Hepatic stellate cell (primary cell): ENCODE measurements around the gene ATP9B.

Experiments
- DNase-seq: peaks from one replicate; pipeline ENCODE4 v3.0.0; 2011; ENCODE audit warnings: low spot score

The ATP9B gene, protein sequence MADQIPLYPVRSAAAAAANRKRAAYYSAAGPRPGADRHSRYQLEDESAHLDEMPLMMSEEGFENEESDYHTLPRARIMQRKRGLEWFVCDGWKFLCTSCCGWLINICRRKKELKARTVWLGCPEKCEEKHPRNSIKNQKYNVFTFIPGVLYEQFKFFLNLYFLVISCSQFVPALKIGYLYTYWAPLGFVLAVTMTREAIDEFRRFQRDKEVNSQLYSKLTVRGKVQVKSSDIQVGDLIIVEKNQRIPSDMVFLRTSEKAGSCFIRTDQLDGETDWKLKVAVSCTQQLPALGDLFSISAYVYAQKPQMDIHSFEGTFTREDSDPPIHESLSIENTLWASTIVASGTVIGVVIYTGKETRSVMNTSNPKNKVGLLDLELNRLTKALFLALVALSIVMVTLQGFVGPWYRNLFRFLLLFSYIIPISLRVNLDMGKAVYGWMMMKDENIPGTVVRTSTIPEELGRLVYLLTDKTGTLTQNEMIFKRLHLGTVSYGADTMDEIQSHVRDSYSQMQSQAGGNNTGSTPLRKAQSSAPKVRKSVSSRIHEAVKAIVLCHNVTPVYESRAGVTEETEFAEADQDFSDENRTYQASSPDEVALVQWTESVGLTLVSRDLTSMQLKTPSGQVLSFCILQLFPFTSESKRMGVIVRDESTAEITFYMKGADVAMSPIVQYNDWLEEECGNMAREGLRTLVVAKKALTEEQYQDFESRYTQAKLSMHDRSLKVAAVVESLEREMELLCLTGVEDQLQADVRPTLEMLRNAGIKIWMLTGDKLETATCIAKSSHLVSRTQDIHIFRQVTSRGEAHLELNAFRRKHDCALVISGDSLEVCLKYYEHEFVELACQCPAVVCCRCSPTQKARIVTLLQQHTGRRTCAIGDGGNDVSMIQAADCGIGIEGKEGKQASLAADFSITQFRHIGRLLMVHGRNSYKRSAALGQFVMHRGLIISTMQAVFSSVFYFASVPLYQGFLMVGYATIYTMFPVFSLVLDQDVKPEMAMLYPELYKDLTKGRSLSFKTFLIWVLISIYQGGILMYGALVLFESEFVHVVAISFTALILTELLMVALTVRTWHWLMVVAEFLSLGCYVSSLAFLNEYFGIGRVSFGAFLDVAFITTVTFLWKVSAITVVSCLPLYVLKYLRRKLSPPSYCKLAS

DNA sequence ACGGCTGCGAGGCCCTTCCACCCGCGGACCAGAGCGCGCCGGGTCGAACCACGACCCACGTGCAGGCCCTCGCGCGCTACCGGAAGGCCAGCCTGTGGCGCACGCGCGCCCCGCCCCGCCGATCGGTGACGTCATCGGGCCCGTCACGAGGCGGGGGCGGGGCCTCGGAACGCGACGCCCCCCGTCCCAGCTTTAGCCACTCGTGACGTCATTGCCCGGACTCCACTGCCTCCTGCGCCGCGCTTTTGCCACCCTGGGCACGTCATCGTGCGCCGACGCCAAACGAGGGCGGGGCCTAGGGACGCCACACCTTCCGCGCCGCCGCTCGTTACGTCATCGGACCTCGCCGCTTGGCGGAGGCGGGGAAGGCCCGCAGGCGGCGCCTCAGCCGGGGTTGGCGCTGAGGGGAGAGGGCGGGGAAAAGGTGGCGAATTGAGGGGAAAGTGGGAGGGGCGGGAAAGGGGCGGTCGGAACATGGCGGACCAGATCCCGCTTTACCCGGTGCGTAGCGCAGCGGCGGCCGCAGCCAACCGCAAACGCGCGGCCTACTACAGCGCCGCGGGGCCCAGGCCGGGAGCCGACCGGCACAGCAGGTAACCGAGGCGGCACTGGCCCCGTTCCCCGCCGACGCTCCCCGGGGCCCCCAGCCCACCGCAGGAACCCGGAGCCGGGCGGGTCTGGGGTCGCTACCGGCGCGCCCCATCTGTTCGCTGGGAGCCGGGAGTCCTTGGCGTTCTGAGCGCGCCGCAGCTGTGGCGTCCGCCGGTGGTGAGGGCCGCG lies at the start of gene ATP9B:
TSS of gene ATP9B (plus strand) at position 458 of the 780 bp plus-strand sequence. CDS start at position 475, 17 bp downstream.
- DNase-seq: peak; percentile 96

DNA sequence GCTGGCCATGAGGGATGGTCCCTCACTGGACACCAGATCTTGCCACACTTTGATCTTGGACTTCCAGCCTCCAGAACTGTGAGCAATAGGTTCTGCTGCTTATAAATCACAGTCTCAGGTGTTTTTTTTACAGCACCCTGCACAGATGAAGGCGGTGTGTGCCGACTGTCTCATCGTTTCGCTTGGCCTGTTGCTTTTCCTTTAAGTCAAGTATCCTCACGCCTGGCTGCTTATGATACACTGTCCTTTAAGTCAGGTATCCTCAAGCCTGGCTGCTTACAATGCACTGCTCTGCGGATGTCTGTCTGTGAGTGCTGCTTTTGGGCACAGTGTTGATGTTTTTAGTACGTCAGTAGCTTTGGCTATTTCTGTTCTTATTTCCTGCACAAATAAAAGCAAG lies 49.3 kb upstream of the ATP9B start:
- DNase-seq: no peak

DNA sequence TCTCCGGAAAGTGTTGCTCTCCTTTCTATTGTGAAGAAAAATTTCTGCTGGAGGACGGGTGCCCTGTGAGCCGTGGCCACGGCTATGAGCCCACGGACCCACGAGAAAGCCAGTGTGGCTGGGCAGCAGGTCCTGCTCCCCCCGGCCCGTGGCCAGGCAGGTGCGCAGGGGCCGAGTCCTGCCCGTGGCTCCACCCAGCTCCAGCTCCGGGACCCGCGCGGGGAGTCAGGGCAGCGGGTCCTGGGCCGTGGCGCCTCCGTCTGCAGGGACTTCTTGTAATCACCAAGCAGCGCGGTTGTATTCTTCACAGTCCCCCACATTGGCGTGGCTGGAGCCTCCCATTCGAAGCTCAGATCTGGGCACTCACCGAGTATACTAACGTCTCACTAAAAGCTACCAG lies 46.6 kb upstream of the ATP9B start:
- no peak for DNase-seq

DNA sequence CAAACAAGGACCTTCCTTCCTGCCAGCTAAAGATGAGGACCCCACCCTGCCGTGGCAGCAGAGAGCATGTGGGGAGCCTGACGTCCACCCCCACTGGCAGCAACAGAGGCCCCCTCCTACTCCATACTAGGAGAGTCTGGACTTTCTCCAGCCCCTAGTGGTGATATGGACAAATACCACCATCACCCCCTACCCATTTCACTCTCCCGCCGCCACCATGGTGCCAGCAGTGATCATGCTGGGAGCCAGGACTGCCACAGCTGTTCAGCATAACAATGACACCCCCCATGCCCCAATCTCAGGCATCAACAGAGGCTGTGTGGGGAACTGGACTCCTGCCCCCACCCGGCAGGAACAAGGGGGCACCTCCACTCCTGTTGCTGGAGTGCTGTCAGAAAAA lies 42.7 kb upstream of the ATP9B start:
- DNase-seq: no peak

DNA sequence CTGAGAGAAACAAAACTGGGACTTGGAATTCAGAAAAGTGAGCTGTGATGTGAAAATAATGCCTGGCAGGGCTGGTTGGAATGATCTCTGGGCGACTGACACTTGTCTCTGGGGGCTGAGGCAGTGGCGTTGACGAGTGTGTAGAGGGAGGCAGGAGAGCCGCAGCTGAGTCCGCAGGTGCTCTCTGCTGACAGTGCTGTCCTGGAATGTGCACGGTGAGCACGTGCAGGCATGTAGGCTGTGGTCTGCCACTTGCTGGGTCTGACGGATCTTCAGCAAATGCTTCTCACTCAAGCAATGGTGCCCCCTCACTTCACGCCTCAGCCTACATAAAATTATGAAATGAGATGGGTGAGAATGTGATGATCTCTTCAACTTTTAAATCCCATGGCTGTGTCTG lies 38.5 kb upstream of the ATP9B start:
- DNase-seq: no peak

DNA sequence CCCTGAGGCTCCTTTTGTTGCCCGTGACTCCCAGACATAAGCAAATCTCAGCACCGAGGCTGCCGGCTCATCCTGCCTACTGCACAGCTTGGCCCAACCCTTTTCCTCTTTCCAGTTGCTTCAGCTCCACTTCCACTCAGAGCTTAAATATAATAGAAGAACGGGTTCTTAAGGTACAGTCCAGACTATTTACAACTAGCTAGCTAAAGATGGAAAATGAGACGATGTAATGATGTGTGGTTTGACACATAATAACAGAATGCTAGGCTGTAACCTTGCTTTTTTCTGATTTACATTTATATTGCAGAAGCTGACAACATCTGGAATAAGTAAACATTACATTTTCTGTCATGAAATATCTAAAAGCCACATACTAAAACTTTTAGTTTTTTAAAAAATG lies 26.9 kb upstream of the ATP9B start:
- no peak for DNase-seq

DNA sequence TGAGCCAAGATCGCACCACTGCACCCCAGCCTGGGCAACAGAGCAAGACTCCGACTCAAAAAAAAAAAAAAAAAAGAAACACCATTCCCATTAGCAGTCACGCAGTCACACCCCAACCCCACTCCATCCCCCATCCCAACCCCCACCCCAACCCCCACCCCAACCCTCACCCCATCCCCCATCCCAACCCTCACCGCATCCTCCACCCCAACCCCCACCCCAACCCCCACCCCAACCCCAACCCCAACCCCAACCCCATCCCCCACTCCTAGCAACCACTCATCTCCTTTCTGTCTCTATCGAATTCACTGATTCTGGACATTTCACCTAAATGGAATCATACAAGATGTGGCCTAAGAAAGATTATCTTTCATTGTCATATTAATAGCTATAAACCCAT lies 25.9 kb upstream of the ATP9B start:
- no peak for DNase-seq

DNA sequence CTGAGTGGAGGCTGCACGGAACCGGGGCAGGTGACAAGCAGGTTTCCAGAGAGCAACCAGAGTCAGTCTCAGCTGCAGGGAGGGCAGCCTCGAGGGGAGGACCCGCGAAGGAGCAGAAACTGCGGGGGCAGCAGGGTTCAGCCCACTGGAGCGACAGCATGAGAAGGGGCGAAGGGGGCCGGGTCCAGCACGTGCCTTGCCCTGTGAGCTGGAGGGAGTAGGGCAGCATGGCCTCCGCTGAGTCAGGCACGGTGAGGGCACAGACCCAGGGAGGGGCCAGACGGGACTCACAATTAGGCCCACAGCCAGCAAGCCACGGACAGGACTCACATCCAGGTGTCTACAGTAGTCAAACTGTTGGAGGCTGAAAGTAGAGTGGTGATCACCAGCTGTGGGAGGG lies 22.7 kb upstream of the ATP9B start:
- DNase-seq: no peak

DNA sequence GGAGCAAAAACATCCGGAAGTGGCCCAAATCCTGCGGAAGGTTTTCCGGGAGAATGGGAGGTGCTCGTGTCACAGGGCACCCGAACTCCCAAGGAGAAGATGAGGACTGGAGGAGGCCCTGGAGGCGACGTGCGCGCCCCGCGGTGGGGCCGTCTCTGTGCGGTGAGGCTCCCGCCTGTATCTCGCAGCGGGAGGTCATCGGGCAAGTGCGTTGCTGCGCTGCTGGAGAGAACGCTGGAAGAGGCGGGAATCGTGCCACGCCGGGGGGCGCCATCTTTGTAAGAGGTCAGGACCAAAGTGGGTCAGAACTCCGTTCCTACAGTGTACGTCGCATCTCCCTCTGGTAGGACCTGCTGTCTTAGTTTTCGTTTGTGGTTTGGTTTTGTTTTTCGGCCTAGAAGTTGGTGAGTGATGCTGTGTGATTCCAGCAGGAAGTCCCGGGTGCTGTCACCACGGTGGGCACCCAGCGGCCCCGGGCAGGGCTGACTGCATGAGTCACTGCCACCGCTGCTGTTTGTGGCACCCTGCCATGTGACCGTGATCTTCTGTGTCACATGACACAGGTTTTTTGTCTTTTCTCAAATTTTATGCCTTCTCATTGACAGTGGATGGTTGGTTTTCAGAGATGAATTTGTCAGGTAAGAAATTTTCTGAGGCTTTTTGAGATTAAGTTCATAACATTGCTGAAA lies 21.5 kb upstream of the ATP9B start:
- DNase-seq: no peak

DNA sequence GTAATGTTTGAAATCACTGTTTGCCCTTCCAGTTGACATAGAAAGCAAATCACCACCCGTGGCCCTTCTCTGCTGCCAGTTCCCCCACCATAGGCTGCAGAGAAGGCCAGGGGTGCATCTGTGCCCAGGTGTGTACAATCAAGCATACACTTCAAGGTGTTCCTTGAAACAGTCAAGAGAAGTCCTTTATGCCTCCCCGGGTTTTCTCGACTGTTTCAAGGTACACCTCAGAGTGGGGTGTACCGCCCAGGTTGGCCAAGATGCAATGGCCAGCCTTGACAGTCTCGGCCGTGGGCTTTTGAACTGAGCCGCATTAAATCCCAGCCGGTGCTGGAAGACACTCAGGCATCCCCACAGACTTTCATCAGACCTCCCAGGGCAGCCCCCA lies 21.0 kb upstream of the ATP9B start:
- no peak for DNase-seq

DNA sequence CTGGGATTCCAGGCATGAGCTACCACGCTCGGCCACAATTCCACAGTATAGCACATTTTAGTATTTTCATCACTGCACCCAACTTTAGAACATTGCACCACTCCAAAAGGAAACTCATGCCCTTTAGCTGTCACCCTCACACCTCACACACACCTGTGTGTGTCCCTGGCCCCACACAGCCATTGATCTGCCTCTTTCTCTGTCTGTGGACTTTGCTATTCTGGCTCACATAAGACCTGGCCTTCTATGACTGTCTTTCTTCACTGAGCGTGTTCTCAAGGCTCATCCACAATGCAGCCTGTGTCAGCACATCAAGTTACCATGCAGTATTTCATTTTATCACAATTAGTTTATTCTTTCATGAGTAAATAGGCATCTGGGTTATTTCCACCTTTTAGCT lies 19.7 kb upstream of the ATP9B start:
- no peak for DNase-seq

DNA sequence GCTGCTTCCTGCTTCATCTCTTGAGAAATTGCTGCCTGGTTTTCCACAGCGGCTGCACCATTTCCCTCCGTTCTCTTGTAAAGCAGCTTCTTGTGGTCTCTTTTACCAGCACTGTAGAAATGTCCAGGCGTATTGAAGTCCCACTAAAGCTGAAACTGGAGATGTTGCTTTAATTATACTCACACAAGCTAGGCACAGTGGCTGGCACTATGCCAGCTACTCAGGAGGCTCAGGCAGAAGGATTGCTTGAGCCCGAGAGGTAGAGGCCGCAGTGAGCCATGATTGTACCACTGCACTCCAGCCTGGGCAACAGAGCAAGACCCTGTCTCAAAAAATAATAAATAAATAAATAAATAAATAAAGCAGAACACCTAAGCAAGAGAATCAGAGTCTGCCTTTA lies 19.2 kb upstream of the ATP9B start:
- DNase-seq: no peak

DNA sequence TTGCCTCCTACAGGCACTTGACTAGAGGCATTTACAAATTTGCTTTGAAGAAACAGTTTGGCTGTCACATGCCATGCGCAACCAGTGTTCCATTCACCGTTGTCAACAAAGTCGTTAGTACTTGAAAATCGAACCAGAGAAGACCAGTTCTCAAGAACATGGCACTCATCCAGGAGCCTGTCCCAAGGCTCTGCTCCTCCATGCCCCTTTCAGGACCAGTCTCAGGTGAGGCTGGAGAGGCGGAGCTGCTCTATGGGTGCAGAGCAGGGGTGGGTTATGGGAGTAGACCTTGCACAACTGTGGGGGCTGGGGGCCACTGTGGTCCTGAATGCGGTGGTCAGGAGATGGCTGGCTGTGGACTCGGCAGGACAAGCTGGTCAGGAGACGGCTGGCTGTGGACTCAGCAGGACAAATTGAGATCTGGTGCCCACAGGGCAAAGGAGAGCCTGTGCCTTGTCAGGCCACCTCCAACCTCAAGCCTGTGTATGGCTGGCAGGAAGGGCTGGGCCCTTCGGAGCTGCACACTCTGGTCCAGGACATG lies 12.3 kb upstream of the ATP9B start:
- DNase-seq: no peak

DNA sequence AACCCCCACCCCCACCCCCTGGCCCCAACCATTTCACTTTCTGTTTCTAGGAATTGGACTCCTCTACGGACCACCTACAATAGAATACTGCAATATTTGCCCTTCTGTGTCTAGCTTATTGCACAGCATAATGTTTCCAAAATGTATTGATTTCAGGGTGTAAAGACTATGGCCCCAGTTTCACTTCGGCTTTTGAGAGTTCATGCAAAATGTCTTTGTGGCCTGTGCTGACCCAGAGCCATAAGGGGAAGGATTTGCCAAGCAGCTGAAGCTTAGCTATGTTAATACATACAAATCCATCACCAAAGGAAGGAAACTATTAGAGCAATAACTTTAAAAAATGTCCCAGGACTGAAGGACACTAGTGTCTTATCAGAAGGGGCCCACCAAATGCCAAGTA lies 11.2 kb upstream of the ATP9B start:
- no peak for DNase-seq

DNA sequence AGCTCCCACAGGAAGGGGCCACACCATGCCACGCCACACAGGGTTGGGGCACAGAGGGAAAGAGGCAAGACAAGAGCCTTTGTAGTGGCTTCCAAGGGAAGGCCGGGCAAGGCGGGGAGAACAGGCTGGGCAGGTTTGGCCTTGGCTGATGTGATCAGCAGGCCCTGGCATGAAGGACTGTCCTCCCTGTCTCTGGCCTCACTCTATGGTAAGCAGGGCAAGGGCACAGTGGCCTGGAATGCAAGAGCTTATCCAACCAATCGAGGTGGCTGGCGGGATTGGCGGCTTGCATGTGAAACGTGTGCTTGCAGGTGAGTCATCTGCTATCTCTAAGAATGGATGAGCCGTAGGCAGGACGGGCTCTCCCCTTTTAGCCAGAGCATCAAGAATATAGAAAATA lies 6.4 kb upstream of the ATP9B start:
- DNase-seq: no peak

DNA sequence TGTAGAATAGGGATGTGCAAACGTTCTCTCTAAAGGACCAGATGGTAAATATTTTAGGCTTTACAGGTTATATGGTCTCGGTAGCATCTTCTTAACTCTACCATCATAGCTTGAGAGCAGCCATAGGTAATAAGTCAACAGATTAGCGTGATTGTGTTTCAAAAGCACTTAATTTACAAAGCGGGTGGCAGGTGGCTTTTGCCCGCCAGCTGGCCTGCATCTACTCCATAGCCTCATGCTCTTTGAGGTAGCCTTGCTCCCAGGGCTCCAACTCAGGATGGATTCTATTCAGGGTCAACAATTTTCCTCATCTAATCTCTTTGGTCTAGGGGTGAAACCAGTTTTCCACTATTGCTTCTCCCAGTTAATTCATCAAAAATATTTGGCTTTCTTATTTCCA lies 5.0 kb upstream of the ATP9B start:
- DNase-seq: no peak

DNA sequence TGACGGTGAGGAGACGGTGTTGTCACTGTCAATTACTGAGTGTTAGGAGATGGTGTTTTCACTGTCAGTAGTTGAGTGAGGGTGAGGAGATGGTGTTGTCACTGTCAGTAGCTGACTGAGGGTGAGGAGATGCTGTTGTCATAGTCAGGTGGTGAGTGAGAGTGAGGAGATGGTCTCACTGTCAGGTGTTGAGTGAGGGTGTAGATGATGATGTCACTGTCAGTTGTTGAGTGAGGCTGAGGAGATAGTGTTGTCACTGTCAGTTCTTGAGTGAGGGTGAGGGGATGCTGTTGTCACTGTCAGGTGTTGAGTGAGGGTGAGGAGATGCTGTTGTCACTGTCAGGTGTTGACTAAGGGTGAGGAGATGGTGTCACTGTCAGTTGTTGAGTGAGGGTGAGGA lies 3.4 kb upstream of the ATP9B start:
- no peak for DNase-seq

DNA sequence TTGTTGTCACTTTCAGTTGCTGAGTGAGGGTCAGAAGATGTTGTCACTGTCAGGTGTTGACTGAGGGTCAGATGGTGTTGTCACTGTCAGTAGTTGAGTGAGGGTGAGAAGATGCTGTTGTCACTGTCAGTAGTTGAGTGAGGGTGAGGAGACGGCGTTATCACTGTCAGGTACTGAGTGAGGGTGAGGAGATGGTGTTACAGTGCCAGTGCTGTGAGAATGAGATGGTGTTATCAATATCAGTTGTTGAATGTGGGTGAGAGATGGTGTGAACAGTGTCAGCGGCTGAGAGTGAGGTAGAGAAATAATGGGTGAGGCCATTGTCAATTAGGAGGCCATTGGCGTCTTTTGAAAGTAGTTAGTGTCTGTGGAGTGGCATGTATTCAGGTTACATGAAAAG lies 1.6 kb upstream of the ATP9B start:
- DNase-seq: no peak

DNA sequence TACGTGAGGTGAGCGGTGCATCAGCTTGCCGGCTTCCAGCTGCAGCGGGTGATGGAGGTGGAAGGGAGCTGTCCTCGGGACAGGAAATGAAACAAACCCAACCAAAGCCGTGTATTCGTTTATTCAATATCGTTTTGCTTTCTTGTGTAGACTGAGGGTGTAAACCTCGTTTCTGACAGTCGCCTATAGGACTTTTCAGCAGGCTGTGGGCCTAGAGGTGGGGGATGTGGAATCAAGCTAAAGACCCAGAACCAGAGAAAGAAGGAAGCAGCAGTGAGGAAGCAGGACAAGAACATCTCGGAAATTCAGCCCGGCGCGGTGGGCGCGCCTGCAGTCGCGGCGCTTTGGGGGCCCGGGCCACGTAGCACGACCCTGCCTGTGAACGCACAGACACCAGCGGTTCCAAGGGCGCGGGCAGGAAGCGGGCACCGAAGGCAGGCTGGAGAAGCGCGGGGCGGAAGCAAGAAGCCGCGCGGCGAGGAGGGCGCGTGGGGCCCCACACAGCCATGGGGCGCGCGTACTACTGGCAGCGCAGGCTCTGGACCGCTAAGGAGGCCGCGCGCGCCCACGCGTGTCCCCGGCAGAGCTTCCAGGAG lies 755 bp upstream of the ATP9B start:
- no peak for DNase-seq

DNA sequence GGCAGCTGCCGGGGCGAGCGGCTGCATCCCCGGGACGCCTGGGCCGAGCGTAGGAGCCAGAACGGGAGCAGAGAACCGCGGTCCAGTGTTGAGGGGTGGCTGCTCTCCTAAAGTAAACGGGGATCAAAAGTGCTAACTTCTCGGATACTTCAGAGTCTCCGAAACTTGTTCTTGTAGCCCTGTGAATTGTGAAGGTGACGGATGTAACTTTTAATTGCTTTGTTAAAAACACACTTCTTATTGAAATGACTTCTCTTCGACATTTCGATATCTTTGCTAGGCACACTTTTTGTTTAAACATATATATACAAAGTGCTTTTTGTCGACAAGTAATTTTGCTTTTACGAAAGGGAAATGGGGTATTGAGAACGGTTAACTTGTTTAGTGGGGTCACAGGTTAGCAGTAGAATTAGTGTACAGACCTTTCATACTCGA lies 540 bp downstream of the ATP9B start:
- peak; percentile 56 for DNase-seq

DNA sequence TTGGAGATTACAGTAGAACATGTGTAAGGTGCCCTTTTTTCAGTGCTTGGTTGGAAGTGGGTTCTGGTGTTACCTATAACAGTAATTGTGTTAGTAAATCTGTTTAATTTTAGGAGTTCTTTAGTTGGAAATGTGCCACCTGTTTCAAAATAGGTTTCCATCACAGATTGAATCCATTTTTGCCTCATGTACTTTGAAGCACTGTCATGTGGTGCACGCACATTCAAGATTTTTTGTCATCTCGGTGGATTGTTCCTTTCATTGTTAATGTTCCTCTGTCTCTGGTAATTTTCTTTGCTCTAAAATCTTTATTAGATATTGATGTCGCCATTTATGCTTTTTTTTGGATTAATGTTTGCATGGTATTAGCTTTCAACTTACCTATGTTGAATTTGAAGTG lies 1.3 kb downstream of the ATP9B start:
- no peak for DNase-seq
